LNCAP (cell line): ENCODE results near the gene HOXA5.

Source experiments
- CTCF ChIP-seq: fragments of 450-650 bp; IDR thresholded peaks from 2 replicates; pipeline ENCODE4 v1.5.1; 2017; ENCODE audit warnings: mild to moderate bottlenecking

HOXA5 gene

GRCh38 chr7:27143023-27143949, at the start of gene HOXA5:
TSS of gene HOXA5 (minus strand) at chr7:27143681. CDS start at chr7:27143607, 74 bp downstream.
- no peak for TF ChIP-seq CTCF

- no peak for TF ChIP-seq CTCF
Measured at GRCh38 chr7:27192546-27193334, 49.3 kb upstream of the HOXA5 start.

GRCh38 chr7:27191833-27192545, 48.5 kb upstream of the HOXA5 start:
- no peak for TF ChIP-seq CTCF

GRCh38 chr7:27191161-27191731, 47.8 kb upstream of the HOXA5 start:
- TF ChIP-seq CTCF: no peak

- no peak for TF ChIP-seq CTCF
Measured at GRCh38 chr7:27189997-27190748, 46.7 kb upstream of the HOXA5 start.

- no peak for TF ChIP-seq CTCF
Measured at GRCh38 chr7:27189295-27189996, 46.0 kb upstream of the HOXA5 start.
